ENCODE results near the gene BRMS1L.

Gene BRMS1L

DNA sequence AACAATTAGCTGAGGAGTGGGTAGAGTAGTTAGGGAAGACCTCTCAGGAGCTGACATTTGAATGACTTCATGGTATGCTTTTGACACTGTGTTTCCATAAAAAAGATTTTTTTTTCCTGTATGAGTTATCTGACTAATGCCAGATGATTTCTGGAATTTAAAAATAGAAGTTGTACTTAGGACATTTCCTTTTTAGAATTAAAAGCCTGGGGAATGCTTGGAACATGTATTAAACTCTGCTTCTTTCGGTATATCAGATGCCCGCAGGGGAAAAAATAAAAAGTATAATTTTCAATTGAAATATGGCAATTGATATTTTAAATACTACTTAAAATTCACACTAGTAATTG lies 41.1 kb downstream of the BRMS1L start:
- DNase-seq, result no peak

GRCh38 chr14:35875296-35875695 lies 49.2 kb downstream of the BRMS1L start:
- no peak for DNase-seq

GRCh38 chr14:35877276-35877675 lies 51.1 kb downstream of the BRMS1L start:
- DNase-seq, result no peak

- no peak for DNase-seq
Measured at GRCh38 chr14:35878272-35879150, 52.4 kb downstream of the BRMS1L start.

GRCh38 chr14:35879151-35879648 lies 53.1 kb downstream of the BRMS1L start:
- DNase-seq, result no peak

DNA sequence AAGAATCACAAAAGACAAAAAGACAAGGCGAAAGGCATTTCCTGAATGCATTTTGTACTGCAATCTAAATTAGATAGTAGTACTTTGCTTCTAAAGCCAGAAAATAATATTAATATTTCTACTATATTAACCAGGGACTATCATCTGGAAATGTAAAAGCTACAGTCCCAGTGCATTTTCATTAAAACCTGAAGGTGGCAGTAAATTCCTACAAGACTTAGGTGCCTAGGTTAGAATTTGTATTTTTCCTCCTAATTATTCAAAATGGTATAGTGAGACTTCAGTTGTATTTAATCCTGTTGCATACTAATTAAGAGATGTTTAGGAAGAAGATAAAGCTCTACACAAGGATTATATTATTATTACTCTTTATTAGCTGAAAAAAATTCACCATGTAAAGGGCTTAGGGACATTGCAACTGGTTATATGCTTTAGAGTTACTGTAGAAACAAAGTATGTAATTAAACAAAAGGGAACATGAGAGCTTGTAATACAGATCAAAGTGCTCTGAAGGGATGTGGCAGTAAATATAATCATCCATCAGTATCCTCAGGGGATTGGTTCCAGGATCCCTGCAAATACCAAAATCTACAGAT lies 53.6 kb downstream of the BRMS1L start:
- DNase-seq, result peak in 1 of 5 experiments; percentile 32

GRCh38 chr14:35881280-35881679 lies 55.1 kb downstream of the BRMS1L start:
- no peak for DNase-seq

DNA sequence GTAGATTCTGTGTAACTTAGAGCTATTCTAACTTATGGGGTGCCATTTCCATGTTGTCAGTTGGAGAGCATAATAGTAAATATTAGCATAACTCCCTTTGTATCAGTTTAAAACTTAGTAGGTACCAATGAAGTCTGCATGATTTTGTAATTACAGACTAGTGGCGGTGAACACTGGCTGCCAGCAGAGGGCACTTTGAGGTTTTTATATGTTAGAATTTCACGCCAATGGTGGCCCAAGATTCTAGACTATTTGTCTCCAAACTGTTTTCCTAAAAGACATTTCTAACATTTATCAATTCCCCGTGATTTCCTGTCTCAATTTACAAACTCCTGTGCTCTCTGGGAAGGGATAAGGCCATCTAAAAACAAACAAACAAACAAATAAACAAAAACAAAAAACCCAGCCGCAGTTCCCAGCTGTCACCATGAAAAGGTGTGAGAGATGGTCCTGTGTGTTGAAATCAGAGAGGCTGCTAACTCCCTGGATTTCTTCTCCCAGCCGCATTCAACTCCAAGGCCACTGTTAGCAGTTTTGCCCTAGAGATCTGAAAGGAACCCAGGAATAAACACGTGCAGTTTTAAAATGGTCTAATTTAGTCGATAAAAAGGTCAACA lies 57.6 kb downstream of the BRMS1L start:
- peak in 1 of 5 experiments; percentile 54 for DNase-seq

- DNase-seq, result no peak
Measured at GRCh38 chr14:35890308-35890707, 64.2 kb downstream of the BRMS1L start.

GRCh38 chr14:35895256-35895655 lies 69.1 kb downstream of the BRMS1L start:
- no peak for DNase-seq

GRCh38 chr14:35897616-35898111 lies 71.5 kb downstream of the BRMS1L start:
- DNase-seq, result peak in 1 of 5 experiments; percentile 13

DNA sequence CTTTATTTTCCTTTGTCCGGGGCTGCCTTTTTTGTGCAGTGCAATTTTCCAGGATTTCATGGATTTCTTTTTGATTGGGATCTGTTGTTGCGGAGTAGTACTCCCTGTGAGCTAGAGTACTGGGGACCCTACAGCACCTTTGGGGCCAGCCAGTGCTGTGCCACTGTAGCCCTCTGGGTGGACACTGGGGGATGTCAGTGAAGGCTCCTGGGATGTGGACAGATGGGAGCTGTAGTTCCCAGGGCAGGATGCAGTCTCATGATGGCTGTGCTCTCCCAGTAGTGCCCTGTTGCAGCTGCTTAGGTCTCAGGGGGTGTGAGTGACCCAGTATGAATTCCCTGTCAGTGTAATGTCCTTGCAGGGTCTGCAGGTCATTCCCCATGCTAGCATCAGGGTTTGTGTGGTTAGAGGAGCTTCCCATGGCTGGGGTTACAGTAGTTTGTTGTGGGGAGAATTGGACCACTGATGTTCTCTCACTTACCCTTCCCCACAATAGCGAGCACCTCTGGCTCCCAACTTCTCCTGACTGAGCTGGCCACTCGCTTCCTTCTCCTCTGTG lies 72.2 kb downstream of the BRMS1L start:
- DNase-seq, result no peak

GRCh38 chr14:35900741-35901140 lies 74.6 kb downstream of the BRMS1L start:
- no peak for DNase-seq

GRCh38 chr14:35909665-35910064 lies 83.5 kb downstream of the BRMS1L start:
- DNase-seq, result no peak

DNA sequence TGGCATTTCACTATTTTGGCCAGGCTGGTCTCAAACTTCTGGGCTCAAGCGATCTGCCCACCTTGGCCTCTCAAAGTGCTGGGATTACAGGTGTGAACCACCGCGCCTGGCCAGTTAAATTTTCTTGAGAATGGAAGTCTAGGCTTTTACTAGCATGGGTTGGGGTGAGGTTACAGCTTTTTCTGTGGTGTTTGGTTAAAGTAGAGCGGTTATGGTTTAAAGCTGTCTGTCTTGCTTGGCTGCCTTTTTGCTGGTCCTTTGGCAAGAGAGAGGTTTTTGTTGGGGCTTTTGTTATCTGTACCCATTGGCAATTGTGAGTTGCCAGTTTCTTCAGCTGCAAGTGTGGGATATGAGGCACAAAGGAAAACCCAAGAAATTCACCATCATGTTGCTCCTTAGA lies 84.1 kb downstream of the BRMS1L start:
- DNase-seq, result no peak

DNA sequence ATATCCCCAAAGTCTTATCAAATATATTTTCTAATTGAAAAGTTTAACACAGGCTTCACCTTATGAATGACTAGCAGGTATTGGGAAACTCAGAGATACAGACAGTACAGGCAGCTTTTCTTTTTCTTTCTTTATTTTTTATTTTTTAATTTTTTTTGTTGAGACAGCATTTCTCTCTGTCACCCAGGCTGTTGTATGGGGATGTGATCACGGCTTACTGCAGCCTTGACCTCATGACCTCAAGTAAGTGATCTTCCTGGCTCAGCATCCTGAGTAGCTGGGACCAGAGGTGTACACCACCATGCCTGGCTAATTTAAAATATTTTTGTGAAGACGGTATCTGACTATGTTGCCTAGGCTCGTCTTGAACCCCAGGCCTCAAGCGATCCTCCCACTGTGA lies 85.0 kb downstream of the BRMS1L start:
- DNase-seq, result no peak

- DNase-seq, result no peak
Measured at GRCh38 chr14:35915185-35915584, 89.0 kb downstream of the BRMS1L start.

DNA sequence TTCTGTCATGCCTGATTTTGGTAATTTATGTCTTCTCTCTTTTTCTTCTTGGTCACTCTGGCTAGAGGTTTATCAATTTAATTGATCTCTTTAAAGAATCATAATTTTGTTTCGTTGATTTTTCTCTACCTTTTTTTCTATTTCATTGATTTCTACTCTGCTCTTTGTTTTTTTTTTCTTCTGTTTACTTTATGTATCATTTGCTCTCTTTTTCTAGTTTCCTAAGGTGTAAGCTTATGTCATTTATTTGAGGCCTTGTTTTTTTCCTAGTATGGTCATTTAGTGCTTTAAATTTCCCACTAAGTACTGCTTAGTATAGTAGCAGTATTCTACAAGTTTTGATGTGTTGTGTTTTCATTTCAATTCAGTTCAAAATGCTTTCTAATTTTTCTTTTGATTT lies 89.6 kb downstream of the BRMS1L start:
- DNase-seq, result no peak
